NAMALWA (cell line): ENCODE data around the gene CHCHD4.

ENCODE experiments used
- DNase-seq: peaks from one replicate; pipeline ENCODE4 v3.0.0-alpha.2; 2015; ENCODE audit warnings: low spot score

The CHCHD4 gene

GRCh38 chr3:14124615-14125192 is at the start of gene CHCHD4, which contains the start of gene TMEM43:
Gene CHCHD4, minus strand, starts transcription at chr3:14124870. Its CDS starts 194 bp downstream, at chr3:14124676.
Gene TMEM43, plus strand, starts transcription at chr3:14125052. Its CDS starts 142 bp downstream, at chr3:14125194.
- peak; percentile 99 for DNase-seq

- no peak for DNase-seq
Observed at GRCh38 chr3:14172496-14172895, 47.8 kb upstream of the CHCHD4 start.

GRCh38 chr3:14170531-14171159 is 46.0 kb upstream of the CHCHD4 start:
- no peak for DNase-seq

- no peak for DNase-seq
Observed at GRCh38 chr3:14169871-14170270, 45.2 kb upstream of the CHCHD4 start.

- DNase-seq: no peak
Observed at GRCh38 chr3:14169435-14169834, 44.8 kb upstream of the CHCHD4 start.

GRCh38 chr3:14166877-14167603 is 42.4 kb upstream of the CHCHD4 start:
- DNase-seq: no peak

- DNase-seq: no peak
Observed at GRCh38 chr3:14162178-14162577, 37.5 kb upstream of the CHCHD4 start.

GRCh38 chr3:14161282-14161681 is 36.6 kb upstream of the CHCHD4 start:
- no peak for DNase-seq

GRCh38 chr3:14159426-14159825 is 34.8 kb upstream of the CHCHD4 start:
- DNase-seq: no peak

GRCh38 chr3:14158370-14158769 is 33.7 kb upstream of the CHCHD4 start:
- no peak for DNase-seq

GRCh38 chr3:14157951-14158350 is 33.3 kb upstream of the CHCHD4 start:
- DNase-seq: no peak

- DNase-seq: no peak
Observed at GRCh38 chr3:14156843-14157561, 32.3 kb upstream of the CHCHD4 start.

- DNase-seq: no peak
Observed at GRCh38 chr3:14156201-14156600, 31.5 kb upstream of the CHCHD4 start.

GRCh38 chr3:14154895-14155440 is 30.3 kb upstream of the CHCHD4 start:
- DNase-seq: no peak

- no peak for DNase-seq
Observed at GRCh38 chr3:14154276-14154675, 29.6 kb upstream of the CHCHD4 start.

- no peak for DNase-seq
Observed at GRCh38 chr3:14153663-14154062, 29.0 kb upstream of the CHCHD4 start.

GRCh38 chr3:14152963-14153355 is 28.3 kb upstream of the CHCHD4 start:
- DNase-seq: no peak

- peak; percentile 53 for DNase-seq
Observed at GRCh38 chr3:14152233-14152962, 27.7 kb upstream of the CHCHD4 start.

- no peak for DNase-seq
Observed at GRCh38 chr3:14151471-14152083, 26.9 kb upstream of the CHCHD4 start.

- no peak for DNase-seq
Observed at GRCh38 chr3:14150491-14151230, 26.0 kb upstream of the CHCHD4 start.
